GM12865 (cell line): Measurements from ENCODE around the gene SVIL.
"Not testable (repeated sequence)": the region's sequence is repeated elsewhere in the genome, so short reads cannot be mapped to it uniquely, and the experiment has no call there.

ENCODE experiments used
- DNase-seq: peaks from one replicate; pipeline ENCODE4 v3.0.0; 2010; ENCODE audit warnings: low read depth
- H3K4me3 ChIP-seq: 2 replicates; pipeline ENCODE4 v1.5.1; 2011; ENCODE audit warnings: mild to moderate bottlenecking, low read depth, low read length, control low read depth
- CTCF ChIP-seq: IDR thresholded peaks from 2 replicates; pipeline ENCODE4 v1.5.1; 2011; ENCODE audit warnings: low read length, control low read depth, low read depth, inconsistent platforms; ENCODE audit not compliant: insufficient read depth; ENCODE audit errors: missing control alignments

Gene SVIL

GRCh38 chr10:29559996-29560395 is 74.8 kb downstream of the SVIL start:
- no peak for TF ChIP-seq CTCF
- no peak for DNase-seq
- no peak overlapping the region for H3K4me3 ChIP-seq

DNA sequence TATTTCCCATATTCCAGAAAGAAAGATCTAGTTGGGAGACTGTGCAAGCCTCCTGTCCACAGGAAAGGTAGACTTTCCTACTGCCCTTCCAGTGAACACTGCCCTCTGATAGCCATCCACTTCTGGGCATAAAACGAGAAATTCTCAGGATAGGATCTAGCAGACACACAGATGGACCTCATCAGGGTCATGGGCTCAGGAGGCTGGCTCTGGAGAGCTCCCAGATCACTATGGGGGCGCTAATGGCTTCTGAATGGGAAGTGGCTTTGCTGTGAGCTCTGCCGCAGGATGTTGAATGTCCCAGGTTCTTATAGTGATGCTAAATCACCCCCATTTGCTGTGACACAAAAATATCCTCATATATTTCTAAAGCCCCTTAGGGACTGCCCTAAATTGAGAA is 77.1 kb downstream of the SVIL start:
- no peak for TF ChIP-seq CTCF
- H3K4me3 ChIP-seq = no peak overlapping the region
- DNase-seq = no peak

DNA sequence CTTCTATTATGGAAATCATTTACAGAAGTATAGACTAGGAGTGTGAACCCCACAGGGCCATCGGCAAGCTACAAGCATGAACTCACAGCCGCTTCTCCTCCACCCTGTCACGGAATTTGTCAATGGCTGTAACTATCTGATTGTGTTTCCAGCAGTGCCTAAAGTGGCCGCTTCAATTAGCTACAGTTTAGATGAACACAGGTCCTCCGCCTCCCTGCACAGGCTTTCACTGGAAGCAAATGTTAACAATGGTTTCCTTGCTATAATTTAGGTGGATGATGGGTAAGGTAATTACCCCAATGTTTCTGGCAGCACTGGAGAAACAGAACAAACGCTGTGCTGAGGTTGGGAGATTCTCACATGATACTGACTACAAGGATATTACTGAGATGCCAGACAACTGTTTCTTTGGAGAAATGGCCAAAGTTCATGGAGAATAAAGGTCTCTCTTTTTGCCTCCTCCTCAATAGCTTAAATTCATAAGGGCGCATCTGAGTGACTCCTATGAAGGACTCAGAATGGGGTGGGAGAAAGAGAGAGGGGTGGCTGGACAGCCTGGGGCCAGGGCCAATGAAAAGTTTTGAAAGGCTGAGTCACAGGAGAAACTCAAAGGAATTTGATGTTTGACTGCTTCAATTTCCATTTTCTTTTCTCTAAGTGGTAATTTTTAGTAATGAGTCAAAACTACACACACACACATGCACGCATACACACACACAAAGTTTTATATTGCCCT is 78.9 kb downstream of the SVIL start:
- TF ChIP-seq CTCF = no peak
- no peak overlapping the region for H3K4me3 ChIP-seq
- DNase-seq = no peak

DNA sequence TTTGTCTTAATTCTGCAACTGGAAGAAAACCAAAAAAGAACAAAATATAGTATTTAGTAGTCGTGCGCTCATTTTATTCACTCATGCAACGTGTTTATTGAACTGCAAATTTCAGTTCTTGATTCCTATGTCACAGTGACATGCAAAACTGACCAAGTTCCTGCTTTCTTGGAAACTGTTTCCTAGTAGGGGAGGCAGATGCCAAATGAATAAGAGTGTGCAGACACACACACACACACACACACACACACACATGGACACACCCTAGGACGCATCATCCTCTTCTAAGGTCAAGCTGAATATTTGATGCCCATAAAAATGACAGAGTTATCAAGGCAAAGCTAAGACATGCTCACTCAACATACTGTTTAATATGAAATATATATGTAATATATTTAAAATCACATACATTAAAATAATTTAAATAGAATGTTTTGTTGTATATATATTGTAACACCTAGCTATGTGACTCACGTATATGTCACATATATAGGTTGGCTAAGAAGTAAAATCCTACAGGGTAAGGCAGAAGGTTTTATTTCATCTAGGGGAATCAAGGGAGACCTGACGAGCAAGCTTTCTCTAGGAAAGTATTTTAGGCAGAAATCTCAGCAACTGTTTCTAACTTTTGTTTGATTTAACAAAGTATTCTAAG is 79.6 kb downstream of the SVIL start:
- no peak for TF ChIP-seq CTCF
- no peak overlapping the region for H3K4me3 ChIP-seq
- no peak for DNase-seq

DNA sequence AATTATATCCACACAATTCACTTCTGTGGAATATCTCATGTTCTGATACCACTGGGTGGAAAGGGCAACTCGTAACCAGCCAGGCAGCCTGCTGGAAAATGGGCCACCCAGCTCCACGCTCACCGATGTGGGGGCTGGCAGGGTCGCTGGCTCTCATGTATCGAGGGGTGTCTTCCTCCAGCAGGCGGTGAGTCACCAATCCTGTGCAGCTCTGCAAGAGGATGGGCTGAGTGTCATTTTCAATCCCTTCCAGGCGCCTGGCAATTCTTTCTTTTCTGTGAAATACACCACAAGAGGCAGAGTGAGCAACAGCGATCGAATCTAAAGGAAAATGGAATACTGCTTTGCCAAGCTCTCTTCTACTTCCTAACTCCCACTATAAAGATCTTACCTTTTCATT is 80.1 kb downstream of the SVIL start:
- no peak for DNase-seq

GRCh38 chr10:29553544-29554250 is 81.1 kb downstream of the SVIL start:
- DNase-seq = no peak
- TF ChIP-seq CTCF = no peak
- no peak overlapping the region for H3K4me3 ChIP-seq

More for the DNA sequence above, 80.1 kb downstream of the SVIL start:
- no peak overlapping the region for H3K4me3 ChIP-seq
- no peak for TF ChIP-seq CTCF

- not testable (repeated sequence) for DNase-seq, H3K4me3 ChIP-seq
These were observed 81.7 kb downstream of the SVIL start for GRCh38 chr10:29553116-29553515.

DNA sequence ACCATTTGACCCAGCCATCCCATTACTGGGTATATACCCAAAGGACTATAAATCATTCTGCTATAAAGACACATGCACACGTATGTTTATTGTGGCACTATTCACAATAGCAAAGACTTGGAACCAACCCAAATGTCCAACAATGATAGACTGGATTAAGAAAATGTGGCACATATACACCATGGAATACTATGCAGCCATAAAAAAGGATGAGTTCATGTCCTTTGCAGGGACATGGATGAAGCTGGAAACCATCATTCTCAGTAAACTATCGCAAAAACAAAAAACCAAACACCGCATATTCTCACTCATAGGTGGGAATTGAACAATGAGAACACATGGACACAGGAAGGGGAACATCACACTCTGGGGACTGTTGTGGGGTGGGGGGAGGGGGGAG is 85.3 kb downstream of the SVIL start:
- H3K4me3 ChIP-seq = not testable (repeated sequence)

More for the DNA sequence above, 85.3 kb downstream of the SVIL start:
- not testable (repeated sequence) for DNase-seq
